CD4-positive, alpha-beta T cell (primary cell): ENCODE results near the gene CYBA. TPM values are rescaled to one million over a fixed set of nuclear protein-coding genes. Genes with fewer than 3 reads are reported as not detected.

Experiments used
- ATAC-seq: fragments of 200-7000 bp; cut with Tn5 transposase; one replicate; pipeline ENCODE4 v1.10.0; 2022; ENCODE audit warnings: mild to moderate bottlenecking; ENCODE audit not compliant: poor library complexity
- CTCF ChIA-PET: fragments of 350-600 bp; sonication (Branson Sonifier 250); formaldehyde crosslinking; loops from one replicate; lab custom pipeline; 2021; ENCODE audit warnings: antibody characterized with exemption, inconsistent platforms; lab: Charles Lee
- POLR2A ChIA-PET: fragments of 350-600 bp; sonication (Branson Sonifier 250); formaldehyde crosslinking; loops from one replicate; lab custom pipeline; 2021; ENCODE audit warnings: antibody characterized with exemption, inconsistent platforms; lab: Charles Lee
- DNase-seq, 14 experiments: peaks; one replicate each; pipeline ENCODE4 v3.0.0-alpha.2; 2013 to 2020; ENCODE audit warnings: mixed read lengths in 2 of 14
- H3K27ac ChIP-seq, 2 donors: one replicate each; pipeline versions ENCODE4 v1.5.1 to v1.7.0; 2013; ENCODE audit warnings: low read length in 2 of 2, low read depth in 1 of 2, mild to moderate bottlenecking in 1 of 2
- H3K27me3 ChIP-seq, 2 experiments: 1 replicate in 1 of 2; 2 replicates in 1 of 2; pipeline versions ENCODE4 v1.6.1 to v1.7.0; 2013; ENCODE audit warnings: low read length in 2 of 2, control low read depth in 1 of 2, mild to moderate bottlenecking in 1 of 2, moderate library complexity in 1 of 2; ENCODE audit not compliant: insufficient read depth in 2 of 2, control insufficient read depth in 1 of 2
- H3K36me3 ChIP-seq: one replicate; pipeline ENCODE4 v1.6.1; 2013; ENCODE audit warnings: low read length, control low read depth; ENCODE audit not compliant: insufficient read depth
- H3K4me1 ChIP-seq: one replicate; pipeline ENCODE4 v1.6.1; 2013; ENCODE audit warnings: low read length, control low read depth; ENCODE audit not compliant: insufficient read depth
- H3K4me3 ChIP-seq: one replicate; pipeline ENCODE4 v1.5.1; 2013; ENCODE audit warnings: mild to moderate bottlenecking, low read length, moderate library complexity
- H3K9me3 ChIP-seq, 2 experiments: 1 replicate in 1 of 2; 2 replicates in 1 of 2; pipeline versions ENCODE4 v1.6.1 to v1.7.0; 2013; ENCODE audit warnings: low read length in 2 of 2, mild to moderate bottlenecking in 2 of 2, control low read depth in 1 of 2, moderate library complexity in 1 of 2; ENCODE audit not compliant: control insufficient read depth in 1 of 2, insufficient read depth in 1 of 2
- H3K27ac Mint-ChIP-seq: one replicate; pipeline ENCODE4 v1.8.0; 2020; ENCODE audit warnings: mixed read lengths
- H3K27me3 Mint-ChIP-seq: one replicate; pipeline ENCODE4 v1.8.0; 2021; ENCODE audit warnings: mixed read lengths
- H3K36me3 Mint-ChIP-seq: one replicate; pipeline ENCODE4 v1.8.0; 2021; ENCODE audit warnings: low read depth, mixed read lengths
- H3K4me1 Mint-ChIP-seq: one replicate; pipeline ENCODE4 v1.8.0; 2021; ENCODE audit warnings: low read depth, mixed read lengths
- H3K4me3 Mint-ChIP-seq: one replicate; pipeline ENCODE4 v1.8.0; 2020; ENCODE audit warnings: mild to moderate bottlenecking, mixed read lengths
- H3K9me3 Mint-ChIP-seq: one replicate; pipeline ENCODE4 v1.8.0; 2020; ENCODE audit warnings: mixed read lengths
- CTCF ChIP-seq: fragments of 200-600 bp; IDR thresholded peaks from one replicate; pipeline ENCODE4 v1.8.0; 2022; ENCODE audit warnings: antibody characterized with exemption, mild to moderate bottlenecking
- intact Hi-C, 2 experiments: fragments of 100-400 bp; cut with DNase I in 1 of 2; cut with micrococcal nuclease in 1 of 2; formaldehyde crosslinking; loops; one replicate each; pipeline versions ENCODE4 v1.15.1 to v1.9.0; 2023 to 2025; cut with DNase I, micrococcal nuclease
- total RNA-seq, 174 experiments: library from RNA in 2 of 174; stranded (reverse) in 2 of 174; gene quantifications; one replicate each; pipeline ENCODE4 v1.2.3 and lab custom pipeline; 2021 to 2026

Gene CYBA
- total RNA-seq, 2 experiments from 2014 or later = 292 to 294 TPM

- H3K4me3 Mint-ChIP-seq = no peak overlapping the region
- intact Hi-C loops = no loop called here
- Histone ChIP-seq H3K4me1 (peaks cover 41% of the 10 kb centered on the region), H3K36me3 (peaks cover 72% of the 10 kb centered on the region), H3K9me3 (no peaks in the 10 kb centered on the region), H3K27ac (no peak overlapping the region), H3K4me3 (no peak overlapping the region), H3K27me3 (no peaks in the 10 kb centered on the region)
- ChIA-PET POLR2A (no interaction called here), CTCF (no interaction called here)
- no peak overlapping the region for H3K27ac Mint-ChIP-seq
- peaks cover 19% of the 10 kb centered on the region for H3K4me1 Mint-ChIP-seq
- no peaks in the 10 kb centered on the region for H3K9me3 Mint-ChIP-seq
- peaks cover 79% of the 10 kb centered on the region for H3K36me3 Mint-ChIP-seq
- DNase-seq = no peak
- no peaks in the 10 kb centered on the region for H3K27me3 Mint-ChIP-seq
- TF ChIP-seq CTCF = no peak
- ATAC-seq = no peak
Observed at GRCh38 chr16:88623858-88624257, 27.0 kb downstream of the CYBA start.

GRCh38 chr16:88622866-88623265, 28.0 kb downstream of the CYBA start:
- ATAC-seq = no peak
- Histone ChIP-seq H3K36me3 (peaks cover 69% of the 10 kb centered on the region), H3K9me3 (no peaks in the 10 kb centered on the region), H3K4me3 (no peak overlapping the region), H3K4me1 (peaks cover 46% of the 10 kb centered on the region), H3K27me3 (no peaks in the 10 kb centered on the region), H3K27ac (no peak overlapping the region)
- TF ChIP-seq CTCF = no peak
- CTCF ChIA-PET = no interaction called here
- Mint-ChIP-seq H3K27ac (peak overlapping the region; percentile 55), H3K4me1 (peaks cover 19% of the 10 kb centered on the region), H3K27me3 (no peaks in the 10 kb centered on the region), H3K9me3 (no peaks in the 10 kb centered on the region), H3K36me3 (peaks cover 81% of the 10 kb centered on the region), H3K4me3 (no peak overlapping the region)
- intact Hi-C loops = no loop called here
- POLR2A ChIA-PET = no interaction called here
- no peak for DNase-seq

- POLR2A ChIA-PET = no interaction called here
- no peak overlapping the region for H3K4me3 Mint-ChIP-seq
- intact Hi-C loops = no loop called here
- peaks cover 81% of the 10 kb centered on the region for H3K36me3 Mint-ChIP-seq
- no peaks in the 10 kb centered on the region for H3K27me3 ChIP-seq
- H3K9me3 ChIP-seq = no peaks in the 10 kb centered on the region
- H3K4me1 ChIP-seq = peaks cover 46% of the 10 kb centered on the region
- H3K4me1 Mint-ChIP-seq = peaks cover 19% of the 10 kb centered on the region
- H3K27ac ChIP-seq = peak overlapping the region in 1 of 2 donors; percentile 13
- H3K27me3 Mint-ChIP-seq = no peaks in the 10 kb centered on the region
- no peaks in the 10 kb centered on the region for H3K9me3 Mint-ChIP-seq
- peak overlapping the region; percentile 90 for H3K27ac Mint-ChIP-seq
- no peak for TF ChIP-seq CTCF
- CTCF ChIA-PET = no interaction called here
- no peak for DNase-seq
- peaks cover 67% of the 10 kb centered on the region for H3K36me3 ChIP-seq
- H3K4me3 ChIP-seq = no peak overlapping the region
- no peak for ATAC-seq
Observed at GRCh38 chr16:88622125-88622524, 28.7 kb downstream of the CYBA start.
